ENCODE results near the gene ACTN4.

ACTN4 gene

DNA sequence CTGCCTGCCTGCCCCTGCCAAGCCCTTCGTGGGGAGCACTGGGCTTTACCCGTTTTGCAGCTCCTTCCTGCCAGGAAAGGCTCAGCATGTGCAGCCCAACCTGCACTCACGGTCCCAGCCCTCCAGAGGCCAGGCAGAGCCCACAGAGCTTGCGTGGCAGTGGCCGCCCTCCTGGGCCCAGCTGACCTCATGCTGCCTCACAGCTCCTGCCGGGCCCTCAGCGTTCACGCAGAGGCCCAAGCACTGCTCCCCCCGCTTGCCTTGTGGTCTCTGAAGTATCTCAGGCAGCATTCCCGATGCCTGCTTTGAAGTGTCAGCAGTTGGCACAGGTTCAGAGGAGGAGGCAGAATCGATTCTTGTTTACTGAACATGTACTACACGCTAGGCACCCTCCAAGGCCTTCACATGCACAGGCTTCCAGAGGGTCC, 64.3 kb downstream of the ACTN4 start:
- TF ChIP-seq, protein P1, sequence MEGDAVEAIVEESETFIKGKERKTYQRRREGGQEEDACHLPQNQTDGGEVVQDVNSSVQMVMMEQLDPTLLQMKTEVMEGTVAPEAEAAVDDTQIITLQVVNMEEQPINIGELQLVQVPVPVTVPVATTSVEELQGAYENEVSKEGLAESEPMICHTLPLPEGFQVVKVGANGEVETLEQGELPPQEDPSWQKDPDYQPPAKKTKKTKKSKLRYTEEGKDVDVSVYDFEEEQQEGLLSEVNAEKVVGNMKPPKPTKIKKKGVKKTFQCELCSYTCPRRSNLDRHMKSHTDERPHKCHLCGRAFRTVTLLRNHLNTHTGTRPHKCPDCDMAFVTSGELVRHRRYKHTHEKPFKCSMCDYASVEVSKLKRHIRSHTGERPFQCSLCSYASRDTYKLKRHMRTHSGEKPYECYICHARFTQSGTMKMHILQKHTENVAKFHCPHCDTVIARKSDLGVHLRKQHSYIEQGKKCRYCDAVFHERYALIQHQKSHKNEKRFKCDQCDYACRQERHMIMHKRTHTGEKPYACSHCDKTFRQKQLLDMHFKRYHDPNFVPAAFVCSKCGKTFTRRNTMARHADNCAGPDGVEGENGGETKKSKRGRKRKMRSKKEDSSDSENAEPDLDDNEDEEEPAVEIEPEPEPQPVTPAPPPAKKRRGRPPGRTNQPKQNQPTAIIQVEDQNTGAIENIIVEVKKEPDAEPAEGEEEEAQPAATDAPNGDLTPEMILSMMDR (IDR thresholded peaks at IDR 0.05; ENCODE audit: borderline replicate concordance, control extremely low read depth, extremely low read depth, insufficient read depth, missing control alignments) = no peak
- in situ Hi-C loops (cut with MboI; ENCODE audit: low sequenced_read_pairs, unreplicated experiment) = no loop called here
- DNase-seq (ENCODE audit: low spot score) = no peak

DNA sequence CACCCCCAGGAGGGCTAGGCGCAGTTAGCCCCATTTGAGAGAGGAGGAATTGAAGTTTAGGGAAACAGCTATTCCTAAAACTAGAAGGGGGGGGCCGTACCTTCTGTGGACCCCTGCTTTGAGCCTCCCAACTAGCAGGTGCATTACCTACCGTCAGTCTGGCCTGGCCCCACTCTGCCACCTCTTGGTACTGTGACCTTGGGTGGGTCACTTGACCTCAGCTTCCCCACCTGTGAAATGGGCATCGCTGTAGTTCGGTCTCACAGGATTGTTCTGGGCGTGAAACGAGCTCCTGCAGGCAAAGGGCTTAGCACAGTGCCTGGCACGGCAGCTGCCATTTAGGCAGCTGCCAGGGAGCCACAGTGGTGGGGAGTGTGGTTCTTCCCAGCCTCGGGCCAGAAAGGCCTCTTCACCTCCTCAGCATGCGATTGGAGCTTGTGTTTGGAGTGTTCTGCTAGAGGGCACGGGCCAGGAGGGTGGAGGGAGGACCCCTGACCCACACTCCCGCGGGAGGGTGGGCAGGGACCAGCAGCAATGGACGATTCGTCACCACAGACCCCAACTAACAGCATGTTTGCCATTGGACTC, 64.8 kb downstream of the ACTN4 start:
- in situ Hi-C loops (cut with MboI; ENCODE audit: low sequenced_read_pairs, unreplicated experiment) = no loop called here
- TF ChIP-seq, protein P1 (IDR thresholded peaks at IDR 0.05; ENCODE audit: borderline replicate concordance, control extremely low read depth, extremely low read depth, insufficient read depth, missing control alignments) = no peak
- DNase-seq (ENCODE audit: low spot score) = no peak

DNA sequence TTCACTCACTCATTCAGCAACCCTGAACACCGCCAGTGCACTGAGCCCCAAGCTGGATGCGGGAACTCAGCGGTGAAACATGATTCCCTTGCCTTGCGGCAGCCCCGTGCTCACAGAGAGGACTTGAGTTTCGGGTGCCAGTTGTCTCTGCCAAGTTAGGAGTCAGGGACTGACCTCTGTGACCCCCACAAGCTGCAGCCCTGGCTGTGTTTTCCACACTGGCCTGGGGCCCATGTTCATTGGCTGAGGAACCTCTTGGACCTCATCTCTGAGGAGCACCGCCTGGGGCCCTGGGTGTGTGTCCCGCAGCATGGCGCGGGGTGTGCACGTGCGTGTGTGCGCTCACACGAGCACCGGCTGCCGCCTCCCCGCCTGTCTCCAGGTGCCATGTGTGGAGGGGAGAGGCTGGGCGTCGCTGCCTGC, 65.8 kb downstream of the ACTN4 start:
- in situ Hi-C loops (cut with MboI; ENCODE audit: low sequenced_read_pairs, unreplicated experiment) = no loop called here

DNA sequence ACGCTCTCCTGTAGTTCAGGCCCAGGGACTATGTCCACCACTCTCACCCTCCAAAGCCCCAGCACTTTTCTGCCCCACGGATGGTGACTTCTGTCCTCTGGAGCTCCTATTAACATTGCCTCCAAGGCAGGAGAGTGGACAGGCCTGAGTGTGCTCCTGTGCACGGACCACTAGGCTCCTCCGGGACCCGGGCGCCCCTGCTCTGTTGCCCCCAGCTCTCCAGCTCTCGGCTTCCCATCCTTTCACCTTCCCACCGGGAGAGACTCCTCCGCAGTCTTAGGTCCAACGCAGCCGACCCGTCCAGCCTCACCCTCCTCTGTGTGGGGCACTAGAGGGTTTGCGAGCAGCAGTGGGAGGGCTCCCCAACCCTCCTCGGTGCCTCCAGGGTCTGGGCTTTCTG, 66.4 kb downstream of the ACTN4 start:
- in situ Hi-C loops (cut with MboI; ENCODE audit: low sequenced_read_pairs, unreplicated experiment) = no loop called here
- TF ChIP-seq, protein P1 (IDR thresholded peaks at IDR 0.05; ENCODE audit: borderline replicate concordance, control extremely low read depth, extremely low read depth, insufficient read depth, missing control alignments) = no peak
- DNase-seq (ENCODE audit: low spot score) = no peak

More for the DNA sequence above, 65.8 kb downstream of the ACTN4 start:
- no peak for DNase-seq (ENCODE audit: low spot score)
- TF ChIP-seq, protein P1 (IDR thresholded peaks at IDR 0.05; ENCODE audit: borderline replicate concordance, control extremely low read depth, extremely low read depth, insufficient read depth, missing control alignments) = no peak

DNA sequence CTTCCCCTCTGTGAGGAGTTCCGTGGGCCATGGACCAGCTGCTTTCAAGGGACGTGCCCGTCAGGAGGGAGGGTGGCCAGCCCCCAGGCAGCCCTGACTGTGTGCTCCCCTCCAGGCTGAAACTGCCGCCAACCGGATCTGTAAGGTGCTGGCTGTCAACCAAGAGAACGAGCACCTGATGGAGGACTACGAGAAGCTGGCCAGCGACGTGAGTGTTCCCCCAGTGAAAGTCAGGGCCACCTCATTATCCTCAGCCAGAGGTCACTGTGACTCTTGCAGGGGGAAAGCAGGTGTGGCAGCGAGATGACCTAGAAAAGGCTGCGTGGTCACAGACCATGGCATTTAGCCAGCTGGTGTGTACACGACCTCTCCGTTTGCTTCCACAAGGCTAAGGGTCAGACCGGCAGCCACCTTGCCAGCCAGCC, 66.9 kb downstream of the ACTN4 start:
- in situ Hi-C loops (cut with MboI; ENCODE audit: low sequenced_read_pairs, unreplicated experiment) = no loop called here
- no peak for DNase-seq (ENCODE audit: low spot score)
- TF ChIP-seq, protein P1 (IDR thresholded peaks at IDR 0.05; ENCODE audit: borderline replicate concordance, control extremely low read depth, extremely low read depth, insufficient read depth, missing control alignments) = no peak

DNA sequence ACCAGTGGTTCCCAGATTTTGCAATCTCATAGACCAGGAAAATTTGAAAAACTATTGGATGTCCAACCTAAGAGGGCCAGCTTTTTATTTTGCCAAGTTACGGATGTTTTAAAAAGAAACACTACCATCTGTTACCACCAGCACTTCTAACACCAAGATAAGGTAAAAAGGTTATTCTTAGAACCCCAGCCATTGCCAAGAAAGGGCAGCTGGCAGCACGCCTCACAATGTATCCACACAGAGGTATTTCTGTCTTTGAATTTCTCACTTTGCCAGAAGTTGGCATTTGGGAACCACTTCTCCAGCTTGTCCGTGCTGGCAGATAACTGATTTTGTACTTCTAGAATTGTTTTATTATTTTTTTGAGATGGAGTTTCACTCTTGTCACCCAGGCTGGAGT, 68.1 kb downstream of the ACTN4 start:
- in situ Hi-C loops (cut with MboI; ENCODE audit: low sequenced_read_pairs, unreplicated experiment) = no loop called here
- TF ChIP-seq, protein P1 (IDR thresholded peaks at IDR 0.05; ENCODE audit: borderline replicate concordance, control extremely low read depth, extremely low read depth, insufficient read depth, missing control alignments) = no peak
- no peak for DNase-seq (ENCODE audit: low spot score)

All from GM13976 (cell line).